Muscle of leg (tissue), 11 donors: ENCODE measurements around the gene SLC51A. TPM values are rescaled to one million over a fixed set of nuclear protein-coding genes. Genes with fewer than 3 reads are reported as not detected.

Experiments
- DNase-seq: peaks from one replicate; pipeline ENCODE4 v3.0.0; 2013
- H3K27ac ChIP-seq: one replicate; pipeline ENCODE4 v1.5.1; 2013; ENCODE audit warnings: mild to moderate bottlenecking, low read length, control low read depth
- H3K27me3 ChIP-seq: one replicate; pipeline ENCODE4 v1.6.1; 2013; ENCODE audit warnings: low read length; ENCODE audit not compliant: control insufficient read depth, insufficient read depth
- H3K36me3 ChIP-seq: one replicate; pipeline ENCODE4 v1.6.1; 2013; ENCODE audit warnings: low read length; ENCODE audit not compliant: control insufficient read depth, insufficient read depth
- H3K4me1 ChIP-seq: one replicate; pipeline ENCODE4 v1.6.1; 2013; ENCODE audit warnings: low read length; ENCODE audit not compliant: control insufficient read depth, insufficient read depth
- H3K4me3 ChIP-seq: one replicate; pipeline ENCODE4 v1.5.1; 2013; ENCODE audit warnings: low read length, control low read depth
- H3K9me3 ChIP-seq: replicated peaks from 2 replicates; pipeline ENCODE4 v1.6.1; 2013; ENCODE audit warnings: low read depth, low read length; ENCODE audit not compliant: control insufficient read depth
- WGBS: methylation state at CpG from one replicate; pipeline ENCODE4 v1.1.5; 2013; ENCODE audit warnings: missing lambda C conversion rate; ENCODE audit not compliant: insufficient coverage; 5-methylcytosine and 5-hydroxymethylcytosine counted together
- polyA plus RNA-seq, 8 donors: library from polyadenylated mRNA; unstranded; fragments of 120-200 nt; gene quantifications; one replicate each; pipeline versions ENCODE4 v1.2.1 to v1.2.3, GENCODE V29; 2013; ENCODE audit warnings: inconsistent platforms in 1 of 8, low replicate concordance in 1 of 8; ENCODE audit not compliant: insufficient read length in 8 of 8, insufficient read depth in 1 of 8
- total RNA-seq: library from RNA; stranded (reverse); fragments of 120-200 nt; gene quantifications from one replicate; pipeline ENCODE4 v1.2.4, GENCODE V29; 2013

SLC51A gene
- total and polyA plus RNA-seq, 9 donors = 0.44 to 9.0 (median 6.5) TPM

GRCh38 chr3:196215493-196216020 lies 777 bp upstream of the SLC51A start:
- DNase-seq = no peak
- Histone ChIP-seq H3K4me1 (peaks cover 22% of the 10 kb centered on the region), H3K36me3 (no peaks in the 10 kb centered on the region), H3K4me3 (no peak overlapping the region), H3K9me3 (no peaks in the 10 kb centered on the region), H3K27ac (no peak overlapping the region), H3K27me3 (peaks cover 31% of the 10 kb centered on the region)
- WGBS = 73% methylated on average over 6 of the region's 10 CpGs

- Histone ChIP-seq H3K9me3 (no peaks in the 10 kb centered on the region), H3K27ac (no peak overlapping the region), H3K36me3 (no peaks in the 10 kb centered on the region), H3K4me1 (peaks cover 22% of the 10 kb centered on the region), H3K4me3 (no peak overlapping the region), H3K27me3 (peaks cover 29% of the 10 kb centered on the region)
- WGBS = 35% methylated on average over 21 of the region's 25 CpGs
- DNase-seq = no peak
Measured at GRCh38 chr3:196216681-196217211, 412 bp downstream of the SLC51A start.

GRCh38 chr3:196217307-196218154 lies 1.2 kb downstream of the SLC51A start:
- no peak for DNase-seq
- 89% methylated on average over 5 of the region's 12 CpGs for WGBS
- Histone ChIP-seq H3K27ac (no peak overlapping the region), H3K4me3 (no peak overlapping the region), H3K36me3 (no peaks in the 10 kb centered on the region), H3K4me1 (peaks cover 22% of the 10 kb centered on the region), H3K27me3 (peaks cover 29% of the 10 kb centered on the region), H3K9me3 (no peaks in the 10 kb centered on the region)

- Histone ChIP-seq H3K36me3 (no peaks in the 10 kb centered on the region), H3K27ac (no peak overlapping the region), H3K27me3 (peaks cover 29% of the 10 kb centered on the region), H3K4me3 (no peak overlapping the region), H3K4me1 (peaks cover 23% of the 10 kb centered on the region), H3K9me3 (no peaks in the 10 kb centered on the region)
- WGBS = 95% methylated on average over 7 of the region's 13 CpGs
- DNase-seq = no peak
Measured at GRCh38 chr3:196218155-196218712, 1.9 kb downstream of the SLC51A start.

GRCh38 chr3:196219194-196219969 lies 3.0 kb downstream of the SLC51A start:
- WGBS = 15% methylated on average over 14 of the region's 19 CpGs
- no peaks in the 10 kb centered on the region for H3K36me3 ChIP-seq
- no peaks in the 10 kb centered on the region for H3K9me3 ChIP-seq
- H3K4me1 ChIP-seq = peaks cover 25% of the 10 kb centered on the region
- no peak overlapping the region for H3K4me3 ChIP-seq
- peak overlapping the region; percentile 81 for H3K27ac ChIP-seq
- DNase-seq = peak; percentile 95
- peaks cover 29% of the 10 kb centered on the region for H3K27me3 ChIP-seq

GRCh38 chr3:196219970-196220311 lies 3.6 kb downstream of the SLC51A start:
- 68% methylated on average over 19 of the region's 19 CpGs for WGBS
- DNase-seq = no peak
- Histone ChIP-seq H3K4me1 (peaks cover 25% of the 10 kb centered on the region), H3K27ac (peak overlapping the region; percentile 81), H3K9me3 (no peaks in the 10 kb centered on the region), H3K4me3 (no peak overlapping the region), H3K27me3 (peaks cover 26% of the 10 kb centered on the region), H3K36me3 (no peaks in the 10 kb centered on the region)

- H3K4me3 ChIP-seq = no peak overlapping the region
- DNase-seq = peak; percentile 58
- H3K27me3 ChIP-seq = peaks cover 20% of the 10 kb centered on the region
- 78% methylated on average over 7 of the region's 10 CpGs for WGBS
- no peaks in the 10 kb centered on the region for H3K9me3 ChIP-seq
- no peaks in the 10 kb centered on the region for H3K36me3 ChIP-seq
- H3K27ac ChIP-seq = no peak overlapping the region
- H3K4me1 ChIP-seq = peaks cover 25% of the 10 kb centered on the region
Measured at GRCh38 chr3:196220587-196220986, 4.3 kb downstream of the SLC51A start.

- Histone ChIP-seq H3K4me3 (no peak overlapping the region), H3K27ac (no peak overlapping the region), H3K36me3 (no peaks in the 10 kb centered on the region), H3K9me3 (no peaks in the 10 kb centered on the region), H3K4me1 (peaks cover 25% of the 10 kb centered on the region), H3K27me3 (peaks cover 18% of the 10 kb centered on the region)
- no peak for DNase-seq
- WGBS = 89% methylated on average over 6 of the region's 7 CpGs
Measured at GRCh38 chr3:196220991-196221390, 4.7 kb downstream of the SLC51A start.

- peaks cover 4% of the 10 kb centered on the region for H3K27me3 ChIP-seq
- H3K27ac ChIP-seq = no peak overlapping the region
- 37% methylated on average over 8 of the region's 19 CpGs for WGBS
Measured at GRCh38 chr3:196222876-196223595, 6.7 kb downstream of the SLC51A start.

More at GRCh38 chr3:196222876-196223595, 6.7 kb downstream of the SLC51A start:
- H3K9me3 ChIP-seq = no peaks in the 10 kb centered on the region
- H3K4me3 ChIP-seq = no peak overlapping the region
- H3K36me3 ChIP-seq = no peaks in the 10 kb centered on the region
- H3K4me1 ChIP-seq = peaks cover 26% of the 10 kb centered on the region
- no peak for DNase-seq
